DND-41 (cell line): ENCODE measurements around the gene EHHADH.
"Not testable (repeated sequence)": the region's sequence is repeated elsewhere in the genome, so short reads cannot be mapped to it uniquely, and the experiment has no call there.

ENCODE experiments used
- ATAC-seq: fragments of 200-7000 bp; cut with Tn5 transposase; 3 replicates; pipeline ENCODE4 v1.9.1; 2021; ENCODE audit warnings: low read depth; ENCODE audit not compliant: insufficient read depth
- DNase-seq: peaks from one replicate; pipeline ENCODE4 v3.0.0-alpha.2; 2020
- H2AFZ ChIP-seq: 2 replicates; pipeline ENCODE4 v1.6.0; 2012; ENCODE audit warnings: low read depth, low read length
- H3K27ac ChIP-seq: 2 replicates; pipeline ENCODE4 v1.5.1; 2012; ENCODE audit warnings: low read length, inconsistent platforms
- H3K27me3 ChIP-seq: fragments of 200-600 bp; sonication (generic); 2 replicates; pipeline ENCODE4 v1.6.0; 2012; ENCODE audit warnings: low read length, mild to moderate bottlenecking, inconsistent platforms; ENCODE audit not compliant: insufficient read depth, poor library complexity
- H3K36me3 ChIP-seq: 2 replicates; pipeline ENCODE4 v1.5.1; 2012; ENCODE audit warnings: low read length, inconsistent platforms; ENCODE audit not compliant: insufficient read depth
- H3K4me1 ChIP-seq: 2 replicates; pipeline ENCODE4 v1.5.1; 2012; ENCODE audit warnings: mild to moderate bottlenecking, low read length; ENCODE audit not compliant: insufficient read depth
- H3K4me2 ChIP-seq: 2 replicates; pipeline ENCODE4 v1.6.0; 2012; ENCODE audit warnings: mild to moderate bottlenecking, moderate library complexity, low read length, inconsistent platforms; ENCODE audit not compliant: insufficient read depth
- H3K4me3 ChIP-seq, 2 experiments: fragments of 200-600 bp in 1 of 2; shearing (Covaris generic) in 1 of 2; 2 replicates each; pipeline ENCODE4 v1.5.1; 2012 to 2016; ENCODE audit warnings: inconsistent platforms in 2 of 2, low read length in 2 of 2, mild to moderate bottlenecking in 2 of 2, low read depth in 1 of 2, moderate library complexity in 1 of 2
- H3K79me2 ChIP-seq: 2 replicates; pipeline ENCODE4 v1.6.0; 2012; ENCODE audit warnings: low read length, inconsistent platforms; ENCODE audit not compliant: insufficient read depth
- H3K9ac ChIP-seq: 2 replicates; pipeline ENCODE4 v1.6.0; 2012; ENCODE audit warnings: low read depth, mild to moderate bottlenecking, inconsistent platforms, low read length, moderate library complexity
- H3K9me3 ChIP-seq: 2 replicates; pipeline ENCODE4 v1.5.1; 2012; ENCODE audit warnings: low read length, moderate library complexity, mild to moderate bottlenecking, inconsistent platforms; ENCODE audit not compliant: insufficient read depth, severe bottlenecking
- H4K20me1 ChIP-seq: 2 replicates; pipeline ENCODE4 v1.6.0; 2012; ENCODE audit warnings: low read length; ENCODE audit not compliant: insufficient read depth
- CTCF ChIP-seq: IDR thresholded peaks from 2 replicates; pipeline ENCODE4 v1.5.1; 2012; ENCODE audit warnings: borderline replicate concordance, low read length, moderate library complexity, mild to moderate bottlenecking; ENCODE audit not compliant: poor library complexity, severe bottlenecking; ENCODE audit errors: extremely low read depth
- EZH2 ChIP-seq: IDR thresholded peaks from 3 replicates; pipeline ENCODE4 v1.6.1; 2012; ENCODE audit warnings: borderline replicate concordance, low read depth, mild to moderate bottlenecking, moderate library complexity, low read length, inconsistent platforms; ENCODE audit not compliant: severe bottlenecking

EHHADH gene

GRCh38 chr3:185257334-185257733 is 3.5 kb upstream of the EHHADH start:
- Histone ChIP-seq H3K79me2 (no peaks in the 10 kb centered on the region), H4K20me1 (no peaks in the 10 kb centered on the region), H3K36me3 (no peaks in the 10 kb centered on the region), H3K9me3 (peaks cover 6% of the 10 kb centered on the region), H2AFZ (no peak overlapping the region), H3K4me3 (no peak overlapping the region), H3K4me1 (no peaks in the 10 kb centered on the region), H3K27ac (no peak overlapping the region), H3K4me2 (no peak overlapping the region), H3K27me3 (no peaks in the 10 kb centered on the region), H3K9ac (no peak overlapping the region)
- DNase-seq (no peak), ATAC-seq (no peak)
- TF ChIP-seq EZH2 (no peak), CTCF (no peak)

GRCh38 chr3:185254799-185255198 is 950 bp upstream of the EHHADH start:
- H3K79me2 ChIP-seq: no peaks in the 10 kb centered on the region
- ATAC-seq (no peak), DNase-seq (no peak)
- H3K4me1 ChIP-seq: no peaks in the 10 kb centered on the region
- no peak overlapping the region for H2AFZ ChIP-seq
- no peak overlapping the region for H3K4me3 ChIP-seq
- H4K20me1 ChIP-seq: no peaks in the 10 kb centered on the region
- no peak overlapping the region for H3K27ac ChIP-seq
- TF ChIP-seq EZH2 (no peak), CTCF (no peak)
- H3K9me3 ChIP-seq: peaks cover 6% of the 10 kb centered on the region
- no peak overlapping the region for H3K4me2 ChIP-seq
- H3K36me3 ChIP-seq: no peaks in the 10 kb centered on the region
- no peaks in the 10 kb centered on the region for H3K27me3 ChIP-seq
- H3K9ac ChIP-seq: no peak overlapping the region

- not testable (repeated sequence) for H2AFZ ChIP-seq, DNase-seq, H3K4me2 ChIP-seq, H3K36me3 ChIP-seq, H3K4me1 ChIP-seq, H3K9ac ChIP-seq, H3K9me3 ChIP-seq, H3K79me2 ChIP-seq, H3K27me3 ChIP-seq, H4K20me1 ChIP-seq, H3K4me3 ChIP-seq, H3K27ac ChIP-seq, ATAC-seq
Observed at GRCh38 chr3:185253133-185253532, 716 bp downstream of the EHHADH start.

GRCh38 chr3:185251272-185251671 is 2.6 kb downstream of the EHHADH start:
- H3K27ac ChIP-seq: no peak overlapping the region
- H3K9ac ChIP-seq: no peak overlapping the region
- no peaks in the 10 kb centered on the region for H3K36me3 ChIP-seq
- no peaks in the 10 kb centered on the region for H3K79me2 ChIP-seq
- DNase-seq (no peak), ATAC-seq (no peak)
- H2AFZ ChIP-seq: no peak overlapping the region
- H3K4me1 ChIP-seq: no peaks in the 10 kb centered on the region
- TF ChIP-seq EZH2 (no peak), CTCF (no peak)
- no peak overlapping the region for H3K4me3 ChIP-seq
- H4K20me1 ChIP-seq: no peaks in the 10 kb centered on the region
- no peak overlapping the region for H3K4me2 ChIP-seq
- no peaks in the 10 kb centered on the region for H3K27me3 ChIP-seq
- no peaks in the 10 kb centered on the region for H3K9me3 ChIP-seq
